K562 (cell line): ENCODE results near the gene TTC5. TPM values are rescaled to one million over a fixed set of nuclear protein-coding genes. Genes with fewer than 3 reads are reported as not detected.

Experiments used
- ATAC-seq: fragments of 200-7000 bp; cut with Tn5 transposase; 3 replicates; pipeline ENCODE4 v1.9.1; 2020; ENCODE audit warnings: moderate library complexity
- BruUV-seq: library from RNA; stranded (reverse); fragments of 400-500 nt; replicated peaks from 2 replicates; lab custom pipeline; 2021; lab: Mats Ljungman, UMichigan
- CTCF ChIA-PET: fragments of 300-600 bp; formaldehyde crosslinking; extraction: SDS; loops from one replicate; lab custom pipeline; 2021; ENCODE audit warnings: low intra/inter-chr PET ratio; lab: Yijun Ruan, JAX
- POLR2A ChIA-PET: fragments of 300-600, 350-650 bp; sonication (Branson Sonifier 250); formaldehyde crosslinking; extraction: SDS; loops from one replicate; lab custom pipeline; 2021; ENCODE audit warnings: antibody characterized with exemption, inconsistent platforms; lab: Yijun Ruan, JAX
- DNase-seq, 4 experiments: peaks; one replicate each; pipeline versions ENCODE4 v3.0.0 to v3.0.0-alpha.2; 2011 to 2018; ENCODE audit warnings: low spot score in 3 of 4, mixed read lengths in 3 of 4; ENCODE audit errors: extremely low read depth in 1 of 4
- FAIRE-seq: peaks from 2 replicates; lab custom pipeline; 2011; peaks lifted over from hg19 to GRCh38; lab: Jason Lieb, UNC
- H2AFZ ChIP-seq: 2 replicates; pipeline ENCODE4 v1.6.0; 2011; ENCODE audit warnings: low read depth, low read length, control low read depth, inconsistent platforms
- H3K27ac ChIP-seq: fragments of 200-600 bp; 3 replicates; pipeline ENCODE4 v1.8.0; 2011; ENCODE audit warnings: low read depth, mild to moderate bottlenecking, control low read depth, inconsistent platforms, low read length, moderate library complexity, mixed read lengths; ENCODE audit errors: extremely low read depth
- H3K27me3 ChIP-seq, 2 experiments: fragments of 300-600 bp in 1 of 2; 2 replicates in 1 of 2; 3 replicates in 1 of 2; pipeline versions ENCODE4 v1.6.0 to v1.8.0; 2011; ENCODE audit warnings: inconsistent platforms in 2 of 2, low read length in 2 of 2, mild to moderate bottlenecking in 1 of 2, mixed read lengths in 1 of 2, moderate library complexity in 1 of 2; ENCODE audit not compliant: control insufficient read depth in 2 of 2, insufficient read depth in 2 of 2
- H3K36me3 ChIP-seq: fragments of 300-600 bp; 3 replicates; pipeline ENCODE4 v1.8.0; 2011; ENCODE audit warnings: mild to moderate bottlenecking, low read length, inconsistent platforms; ENCODE audit not compliant: control insufficient read depth, insufficient read depth
- H3K4me1 ChIP-seq, 2 experiments: fragments of 200-600 bp in 1 of 2; replicated peaks in 1 of 2; 2 replicates in 1 of 2; 3 replicates in 1 of 2; pipeline versions ENCODE4 v1.5.1 to v1.8.0; 2011; ENCODE audit warnings: inconsistent platforms in 2 of 2, low read length in 2 of 2, mild to moderate bottlenecking in 1 of 2, mixed read lengths in 1 of 2, moderate library complexity in 1 of 2; ENCODE audit not compliant: control insufficient read depth in 2 of 2, insufficient read depth in 2 of 2
- H3K4me2 ChIP-seq: 2 replicates; pipeline ENCODE4 v1.6.1; 2011; ENCODE audit warnings: low read length, control low read depth, inconsistent platforms, mixed read lengths; ENCODE audit not compliant: insufficient read depth
- H3K4me3 ChIP-seq: fragments of 200-600 bp; sonication (generic), shearing (Covaris generic); 2 replicates; pipeline ENCODE4 v1.5.1; 2016; ENCODE audit warnings: control low read depth, inconsistent platforms
- H3K79me2 ChIP-seq: fragments of 200-600 bp; 3 replicates; pipeline ENCODE4 v1.8.0; 2011; ENCODE audit warnings: low read length, inconsistent platforms; ENCODE audit not compliant: control insufficient read depth, insufficient read depth
- H3K9ac ChIP-seq, 2 experiments: 2 replicates each; pipeline versions ENCODE4 v1.6.0 to v1.6.1; 2011; ENCODE audit warnings: low read depth in 2 of 2, low read length in 2 of 2, control low read depth in 1 of 2, inconsistent platforms in 1 of 2, mild to moderate bottlenecking in 1 of 2, mixed read lengths in 1 of 2; ENCODE audit not compliant: insufficient read depth in 1 of 2
- H3K9me1 ChIP-seq: one replicate; pipeline ENCODE4 v1.6.0; 2011; ENCODE audit warnings: inconsistent platforms, mild to moderate bottlenecking, low read length, moderate library complexity; ENCODE audit not compliant: control insufficient read depth, insufficient read depth
- H3K9me3 ChIP-seq: replicated peaks from 2 replicates; pipeline ENCODE4 v1.5.1; 2011; ENCODE audit warnings: low read depth, low read length, inconsistent platforms; ENCODE audit not compliant: control insufficient read depth, insufficient read depth
- H4K20me1 ChIP-seq: replicated peaks from 2 replicates; pipeline ENCODE4 v1.6.1; 2011; ENCODE audit warnings: low read length, inconsistent platforms, mixed read lengths; ENCODE audit not compliant: control insufficient read depth, insufficient read depth
- BRD9 ChIP-seq: fragments of 450-650 bp; IDR thresholded peaks from 2 replicates; pipeline ENCODE4 v1.6.1; 2018; ENCODE audit warnings: low read depth; ENCODE audit not compliant: partially characterized antibody
- THRAP3 ChIP-seq: fragments of 450-650 bp; IDR thresholded peaks from 2 replicates; pipeline ENCODE4 v1.6.1; 2016; ENCODE audit warnings: mild to moderate bottlenecking, inconsistent platforms, borderline replicate concordance
- THRB ChIP-seq: fragments of 450-650 bp; formaldehyde crosslinking; conservative IDR thresholded peaks from 2 replicates; pipeline ENCODE4 v1.4.0; 2022; ENCODE audit warnings: mild to moderate bottlenecking, missing genetic modification characterization
- ZNF316 ChIP-seq: fragments of 450-650 bp; IDR thresholded peaks from 2 replicates; pipeline ENCODE4 v1.6.1; 2016
- ZNF830 ChIP-seq: fragments of 250-450 bp; sonication (Bioruptor Pico); IDR thresholded peaks from 2 replicates; pipeline ENCODE4 v1.5.0; 2021; ENCODE audit warnings: mild to moderate bottlenecking
- WGBS: fragments of 100-300 bp; shearing (Covaris generic); methylation state at CpG from one replicate; pipeline ENCODE4 v1.1.6; 2016; ENCODE audit warnings: low coverage, mixed read lengths; ENCODE audit not compliant: insufficient coverage; ENCODE audit errors: missing lambda C conversion rate; 5-methylcytosine and 5-hydroxymethylcytosine counted together
- in situ Hi-C: fragments of 300-500 bp; cut with MboI; formaldehyde crosslinking; loops from 4 replicates; pipeline ENCODE4 v1.15.0; 2018; ENCODE audit warnings: inconsistent platforms, mixed read lengths
- intact Hi-C: fragments of 100-400 bp; cut with micrococcal nuclease; formaldehyde crosslinking; loops from 2 replicates; pipeline ENCODE4 v1.14.2; 2022
- polyA plus RNA-seq, 8 experiments: library from polyadenylated mRNA; depleted of rRNA in 4 of 8; stranded (reverse) in 5 of 8; unstranded in 3 of 8; fragments of >200 nt; fragmentation: Nextera tagmentation in 2 of 8; fragmentation: Illumina TruSeq in 1 of 8; extraction: Ambion mirVana in 2 of 8; extraction: Trizol in 1 of 8; gene quantifications; 2 replicates each; pipeline versions ENCODE4 v1.2.1 to v1.2.3, GENCODE V29; 2011 to 2014; ENCODE audit warnings: inconsistent platforms in 1 of 8, missing spikeins in 1 of 8
- total RNA-seq, 7 experiments: library from RNA; depleted of rRNA in 6 of 7; stranded (reverse); fragments of >200 nt in 6 of 7; fragmentation: Illumina TruSeq in 2 of 7; extraction: Trizol in 2 of 7; gene quantifications; 2 replicates each; pipeline versions ENCODE4 v1.2.1 to v1.2.3, GENCODE V29; 2011 to 2021; ENCODE audit warnings: low replicate concordance in 1 of 7

TTC5 gene
- total and polyA plus RNA-seq, 9 of the 15 experiments (the other 6 are each of a cell fraction or from before 2014, with no cell fraction given), result 4.8 to 17.1 (median 7.5) TPM

GRCh38 chr14:20346713-20347112, 41.0 kb upstream of the TTC5 start (continued):
- TF ChIP-seq THRAP3 (no peak), THRB (CRISPR knock-in tag) (no peak), ZNF830 (no peak)

- CTCF ChIA-PET, result no interaction called here
- intact Hi-C loops, result no loop called here
- POLR2A ChIA-PET, result no interaction called here
Observed at GRCh38 chr14:20345366-20345765, 39.6 kb upstream of the TTC5 start.

More at GRCh38 chr14:20345366-20345765, 39.6 kb upstream of the TTC5 start:
- BruUV-seq, result no TSS peak
- Histone ChIP-seq H3K79me2 (peaks cover 16% of the 10 kb centered on the region), H3K4me1 (peaks cover 0 to 4% of the 10 kb centered on the region in 2 experiments; a peak in 2 of 5 replicates), H3K27ac (no peak overlapping the region), H4K20me1 (no peaks in the 10 kb centered on the region), H3K9ac (no peak overlapping the region), H3K4me2 (no peak overlapping the region), H3K9me3 (no peaks in the 10 kb centered on the region), H3K9me1 (no peaks in the 10 kb centered on the region), H3K36me3 (peaks cover 37% of the 10 kb centered on the region), H2AFZ (no peak overlapping the region), H3K4me3 (no peak overlapping the region), H3K27me3 (no peaks in the 10 kb centered on the region)
- TF ChIP-seq ZNF316, result peak; percentile 28
- no peak for TF ChIP-seq BRD9
- 83% methylated on average over 1 of the region's 1 CpG for WGBS
- no peak for ATAC-seq
- no peak for DNase-seq
- in situ Hi-C loops, result no loop called here
- no peak for FAIRE-seq
